DMS79 (cell line): Measurements from ENCODE around the gene C2orf42.
"Not testable (repeated sequence)": the region's sequence is repeated elsewhere in the genome, so short reads cannot be mapped to it uniquely, and the experiment has no call there.

Experiments used
- DNase-seq: peaks from one replicate; lab custom pipeline; 2025; lab: John Stamatoyannopoulos, UW

The C2orf42 gene

GRCh38 chr2:70131344-70132143 lies 59.3 kb downstream of the C2orf42 start:
- not testable (repeated sequence) for DNase-seq

- DNase-seq, result no peak
Measured at GRCh38 chr2:70128005-70128404, 62.8 kb downstream of the C2orf42 start.

DNA sequence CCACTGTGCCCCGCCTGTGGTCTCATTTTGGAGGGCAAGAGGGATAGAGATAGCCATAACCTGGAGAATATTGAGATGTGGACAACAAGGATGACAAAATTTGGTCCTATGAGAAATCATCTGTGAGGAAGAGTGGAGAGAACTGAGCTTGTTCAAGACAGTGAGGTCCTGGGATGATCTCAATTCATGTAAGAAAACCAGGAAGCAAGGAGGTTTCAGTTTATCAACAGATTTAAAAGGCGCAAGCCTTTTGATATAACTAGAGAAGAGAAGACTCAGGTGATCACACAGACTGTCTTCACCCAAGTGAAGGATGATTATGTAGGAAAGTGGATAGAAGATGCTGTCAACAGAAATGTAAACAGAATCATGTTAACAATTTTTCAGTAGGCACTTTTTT lies 64.4 kb downstream of the C2orf42 start:
- DNase-seq, result no peak

GRCh38 chr2:70125498-70125898 lies 65.3 kb downstream of the C2orf42 start:
- no peak for DNase-seq

- DNase-seq, result peak; percentile 65
Measured at GRCh38 chr2:70124983-70125480, 65.8 kb downstream of the C2orf42 start.

- no peak for DNase-seq
Measured at GRCh38 chr2:70123829-70124116, 67.0 kb downstream of the C2orf42 start.

DNA sequence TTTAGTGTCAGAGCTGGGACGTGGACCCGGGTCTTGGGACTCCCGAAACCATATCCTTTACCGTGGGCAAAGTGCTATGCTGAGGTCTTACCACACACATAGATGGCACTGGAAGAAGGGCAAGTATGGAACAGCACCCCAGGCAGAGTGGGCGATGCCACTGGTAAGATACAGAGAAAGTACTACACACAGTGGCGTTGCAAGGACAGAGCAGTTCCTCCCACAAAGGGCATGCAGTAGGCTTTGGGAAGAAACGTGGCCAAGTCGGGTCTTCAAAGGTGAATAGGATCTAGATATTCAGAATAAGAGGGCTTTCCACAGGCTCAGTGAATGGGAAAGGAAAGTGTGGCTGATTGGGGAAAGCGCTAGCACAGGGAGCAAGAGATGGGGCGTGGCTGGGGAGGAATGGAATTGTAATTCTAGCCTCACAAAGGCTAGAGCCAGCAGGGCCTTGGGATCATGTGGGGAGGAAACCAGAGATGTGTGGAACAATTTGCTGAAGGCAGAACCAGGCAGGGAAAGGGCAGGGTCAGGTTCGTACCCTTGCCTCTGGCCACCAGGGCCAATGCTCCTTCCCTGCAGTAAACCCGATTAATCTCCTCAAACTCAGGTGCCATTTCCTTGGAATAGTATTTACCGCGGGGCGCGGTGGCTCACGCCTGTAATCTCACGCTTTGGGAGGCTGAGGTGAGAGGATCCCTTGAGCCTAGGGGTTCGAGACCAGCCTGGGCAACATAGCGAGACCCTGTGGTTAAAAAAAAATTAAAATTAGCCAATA lies 67.6 kb downstream of the C2orf42 start:
- DNase-seq, result no peak

GRCh38 chr2:70122470-70122869 lies 68.3 kb downstream of the C2orf42 start:
- DNase-seq, result no peak

DNA sequence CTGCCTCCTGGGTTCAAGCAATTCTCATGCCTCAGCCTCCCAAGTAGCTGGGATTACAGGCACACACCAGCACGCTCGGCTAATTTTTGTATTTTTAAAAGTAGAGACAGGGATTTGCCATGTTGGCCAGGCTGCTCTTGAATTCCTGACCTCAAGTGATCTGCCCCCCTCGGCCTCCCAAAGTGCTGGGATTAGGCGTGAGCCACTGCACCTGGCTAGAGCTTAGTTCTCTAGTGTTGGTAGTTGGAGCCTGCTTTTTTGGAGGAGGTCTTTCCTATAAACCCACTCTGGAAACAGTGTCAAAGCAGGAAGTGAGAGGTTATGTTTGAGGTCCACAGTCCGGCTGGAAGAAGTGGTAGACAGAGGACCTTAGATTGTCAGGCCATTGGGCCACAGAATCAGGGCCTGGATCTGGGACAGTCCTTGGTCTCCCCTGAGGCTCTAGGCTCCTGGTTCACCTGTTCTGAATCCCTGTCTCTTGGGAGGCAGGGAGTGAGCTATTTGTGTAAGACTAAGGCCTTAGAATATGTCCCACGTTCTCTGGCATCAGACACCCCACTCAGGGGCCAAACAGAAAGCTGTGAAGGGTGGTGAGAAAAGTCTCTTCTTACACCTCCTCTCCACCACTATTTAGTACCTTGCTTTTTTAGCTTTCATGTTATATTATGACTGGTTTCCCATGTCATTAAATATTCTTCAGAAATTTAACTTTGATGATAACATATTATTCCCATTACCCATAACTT lies 69.0 kb downstream of the C2orf42 start:
- DNase-seq, result no peak

GRCh38 chr2:70118798-70119454 lies 71.9 kb downstream of the C2orf42 start:
- no peak for DNase-seq

- no peak for DNase-seq
Measured at GRCh38 chr2:70116936-70117552, 73.8 kb downstream of the C2orf42 start.

DNA sequence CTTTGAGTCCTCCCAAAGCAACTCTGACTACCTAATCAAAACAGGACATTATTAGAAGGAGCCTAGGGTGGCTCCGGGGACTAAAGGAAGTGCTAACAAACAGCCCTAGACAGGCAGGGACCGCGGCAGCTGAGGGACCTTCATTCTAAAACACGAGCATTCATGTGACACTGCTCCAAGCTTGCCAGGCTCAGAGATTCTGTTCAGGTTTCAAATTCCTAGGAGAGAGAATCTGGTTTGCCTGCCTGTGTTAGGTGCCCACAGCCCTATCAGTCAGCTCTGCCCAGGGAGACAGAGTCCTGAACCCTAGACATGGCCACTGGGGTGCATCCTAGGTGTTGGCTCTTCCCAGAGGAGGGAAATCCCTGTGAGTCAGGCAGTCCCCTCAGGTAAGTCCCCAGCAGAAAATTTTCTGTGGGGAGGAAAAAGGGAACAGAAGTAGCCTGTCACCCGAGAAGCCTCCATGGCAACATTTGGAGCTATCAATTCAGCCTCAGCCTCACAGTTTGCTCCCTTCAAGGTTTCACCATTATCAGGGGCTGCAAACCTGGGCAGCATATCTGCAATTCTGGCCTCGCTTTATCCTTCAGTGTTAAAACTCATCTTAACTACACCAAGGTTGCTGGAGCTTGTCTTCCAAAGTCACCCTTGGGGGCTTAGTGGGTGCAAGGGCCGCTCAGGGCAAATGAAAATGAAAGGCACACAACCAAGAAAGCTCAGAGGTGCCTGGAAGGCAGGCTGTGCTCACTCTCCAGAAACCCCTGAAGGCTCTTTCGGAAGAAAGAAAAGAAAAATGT lies 75.0 kb downstream of the C2orf42 start:
- no peak for DNase-seq

DNA sequence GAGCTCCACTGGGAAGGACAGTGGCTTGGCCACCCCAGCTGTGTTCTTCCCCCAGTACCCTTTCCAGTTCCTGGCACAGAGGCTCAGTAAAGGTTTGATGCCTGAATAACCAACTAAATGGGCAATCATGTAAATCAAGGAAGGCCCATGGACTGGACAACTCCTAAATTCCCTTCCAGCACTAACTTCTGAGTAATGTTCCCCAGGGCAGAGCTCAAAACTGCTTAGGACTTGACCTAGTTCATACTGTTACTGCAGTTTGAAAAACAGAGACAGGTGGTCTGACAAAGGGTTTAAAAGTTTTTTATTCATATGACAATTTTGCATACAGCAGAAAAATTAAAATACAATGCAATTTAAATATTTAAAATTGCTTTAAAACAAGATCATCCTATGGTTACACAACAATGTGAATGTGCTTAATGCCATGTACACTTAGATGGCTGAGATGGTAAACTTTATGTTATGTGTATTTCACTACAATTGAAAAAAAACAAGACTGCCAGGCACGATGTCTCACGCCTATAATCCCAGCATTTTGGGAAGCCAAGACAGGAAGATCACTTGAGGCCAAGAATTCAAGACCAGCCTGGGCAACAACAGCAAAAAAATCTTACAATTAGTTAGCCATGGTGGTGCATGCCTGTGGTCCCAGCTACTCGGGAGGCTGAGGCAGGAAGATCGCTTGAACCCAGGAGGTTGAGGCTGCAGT lies 77.3 kb downstream of the C2orf42 start:
- no peak for DNase-seq

DNA sequence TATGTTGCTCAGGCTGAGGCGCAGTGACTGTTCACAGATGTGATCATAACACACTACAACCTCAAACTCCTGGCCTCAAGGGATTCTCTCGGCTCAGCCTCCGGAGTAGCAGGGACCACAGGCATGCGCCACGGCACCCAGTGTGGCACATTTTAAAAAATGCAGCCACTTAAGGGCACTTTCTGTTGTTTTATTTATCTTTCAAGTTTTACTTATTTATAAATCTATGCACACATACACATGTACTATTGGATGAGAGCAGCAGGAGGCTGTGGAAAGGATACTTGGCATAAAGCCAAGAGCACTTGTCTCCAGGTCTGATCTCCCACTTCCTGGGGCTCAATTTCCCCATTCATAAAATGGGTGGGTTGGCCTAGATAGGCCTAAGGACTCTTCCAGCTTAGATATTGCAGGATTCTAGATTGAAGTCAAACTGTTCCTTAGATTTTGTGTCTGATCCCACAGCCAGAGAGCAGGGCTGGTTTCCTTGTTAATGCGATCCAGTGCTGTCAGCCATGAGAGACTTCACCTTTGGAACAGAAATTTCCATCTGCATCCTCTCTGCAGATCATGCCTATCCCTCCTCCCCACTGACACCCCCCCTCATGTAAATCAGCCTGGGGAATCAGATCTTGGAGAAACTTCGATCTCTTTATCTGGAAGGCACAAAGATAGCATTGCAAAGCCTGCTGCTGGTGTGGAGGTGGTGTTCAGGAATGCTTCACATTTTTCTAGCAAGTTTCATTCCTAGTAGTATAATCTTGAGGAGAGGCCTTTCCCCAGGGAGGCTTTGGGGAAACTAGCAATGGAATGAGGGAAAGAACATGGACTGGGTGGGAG lies 78.8 kb downstream of the C2orf42 start:
- no peak for DNase-seq

- DNase-seq, result not testable (repeated sequence)
Measured at GRCh38 chr2:70110397-70110796, 80.4 kb downstream of the C2orf42 start.

DNA sequence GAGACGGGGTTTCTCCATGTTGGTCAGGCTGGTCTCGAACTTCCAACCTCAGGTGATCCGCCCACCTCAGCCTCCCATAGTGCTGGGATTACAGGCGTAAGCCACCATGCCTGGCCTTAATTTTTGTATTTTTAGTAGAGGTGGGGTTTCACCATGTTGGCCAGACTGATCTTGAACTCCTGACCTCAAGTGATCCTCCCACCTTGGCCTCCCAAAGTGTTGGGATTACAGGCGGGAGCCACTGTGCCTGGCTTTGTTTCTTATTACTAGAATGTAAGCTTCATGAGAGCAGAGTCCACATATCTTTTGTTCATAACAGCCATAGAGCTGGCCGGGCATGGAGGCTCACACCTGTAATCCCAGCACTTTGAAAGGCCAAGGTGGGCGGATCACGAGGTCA lies 84.7 kb downstream of the C2orf42 start:
- not testable (repeated sequence) for DNase-seq

DNA sequence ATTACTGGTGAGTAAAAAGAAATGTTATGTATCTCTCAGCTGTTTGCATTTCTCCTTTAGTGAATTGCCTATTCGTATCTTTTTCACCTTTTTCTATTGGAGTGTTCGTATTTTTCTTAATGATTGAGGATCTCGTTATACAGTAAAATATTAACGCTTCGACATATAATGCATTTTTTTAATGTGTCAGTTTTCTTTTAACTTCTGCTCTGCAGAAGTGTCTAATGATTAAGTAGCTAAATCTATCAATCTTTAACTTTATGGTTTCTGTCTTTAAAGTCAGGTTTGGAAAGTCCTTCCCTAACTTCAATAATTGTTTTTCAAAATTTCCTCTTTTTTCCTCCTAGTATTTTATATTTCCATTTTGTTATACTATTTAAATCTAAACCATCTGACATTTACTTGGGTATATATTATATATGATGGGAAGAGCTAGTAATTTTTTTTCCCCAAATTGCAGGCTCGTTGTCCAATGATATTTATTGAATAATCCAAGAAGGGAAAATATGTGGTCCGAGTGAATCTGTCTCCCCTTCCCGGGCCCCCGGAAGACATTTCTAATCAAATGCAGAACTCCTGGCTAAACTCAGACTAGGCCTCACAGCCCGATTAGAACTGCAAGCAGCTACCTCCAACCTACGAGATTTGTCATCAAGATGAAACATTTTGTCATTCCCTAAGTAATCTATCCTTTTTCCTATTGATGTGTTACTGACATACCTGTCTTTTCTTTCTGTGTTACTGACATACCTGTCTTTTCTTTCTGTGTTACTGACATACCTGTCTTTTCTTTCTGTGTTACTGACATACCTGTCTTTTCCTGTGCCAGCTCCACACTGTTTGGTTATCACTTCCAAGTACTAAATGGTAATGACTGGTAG lies 86.3 kb downstream of the C2orf42 start:
- DNase-seq, result no peak

DNA sequence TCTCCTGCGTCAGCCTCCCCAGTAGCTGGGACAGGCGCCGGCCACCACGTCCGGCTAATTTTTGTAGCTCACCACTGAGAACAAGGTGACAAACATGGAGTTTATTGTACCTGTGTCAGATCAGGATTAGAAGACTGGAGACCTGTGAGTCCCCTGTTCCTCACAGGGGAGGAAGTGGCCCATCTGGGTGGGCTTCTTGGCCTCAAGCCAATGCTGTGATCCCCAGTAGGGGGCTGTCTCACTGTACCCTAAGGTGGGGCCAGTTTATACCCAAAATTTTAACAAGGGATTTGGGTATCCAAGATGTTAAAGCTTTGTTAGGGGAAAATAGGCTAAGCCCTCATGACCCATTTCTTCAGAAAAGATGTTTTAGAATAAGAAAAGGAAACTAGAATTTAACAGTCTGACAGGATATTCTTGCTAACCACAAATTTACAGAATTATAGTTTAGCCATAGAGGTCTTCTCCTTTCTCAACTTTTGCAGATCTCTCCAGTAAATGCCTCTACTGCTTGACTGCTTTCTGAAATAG lies 87.2 kb downstream of the C2orf42 start:
- no peak for DNase-seq
